NCI-H1092 treated with DMSO at 0.1 percent for 48 hours (cell line): ENCODE measurements around the gene NPLOC4.
"Not testable (repeated sequence)": the region's sequence is repeated elsewhere in the genome, so short reads cannot be mapped to it uniquely, and the experiment has no call there.

Source experiments
- DNase-seq: peaks from one replicate; lab custom pipeline; 2025; lab: John Stamatoyannopoulos, UW

The NPLOC4 gene

GRCh38 chr17:81584771-81585170 lies 52.1 kb downstream of the NPLOC4 start:
- not testable (repeated sequence) for DNase-seq

- no peak for DNase-seq
Observed at GRCh38 chr17:81583589-81584342, 53.1 kb downstream of the NPLOC4 start.

DNA sequence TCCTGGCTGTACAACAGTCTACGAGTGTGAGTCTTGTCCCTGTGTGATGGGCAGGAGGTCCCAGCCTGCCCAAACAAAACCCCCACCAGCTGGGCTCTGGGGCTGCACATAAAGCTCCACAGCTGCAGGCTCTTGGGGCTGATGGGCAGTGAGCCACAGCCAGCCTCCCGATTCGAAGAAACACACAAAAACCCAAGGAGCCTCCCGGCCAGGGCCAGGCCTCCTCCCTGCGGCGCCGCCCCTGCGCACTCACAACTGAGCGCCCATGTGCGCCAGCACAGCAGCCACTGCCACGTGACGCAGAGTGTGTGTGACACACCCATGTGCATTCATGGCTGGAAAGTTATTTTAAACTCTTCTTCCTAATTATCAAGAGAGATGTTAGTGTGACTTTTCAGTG lies 54.2 kb downstream of the NPLOC4 start:
- no peak for DNase-seq

DNA sequence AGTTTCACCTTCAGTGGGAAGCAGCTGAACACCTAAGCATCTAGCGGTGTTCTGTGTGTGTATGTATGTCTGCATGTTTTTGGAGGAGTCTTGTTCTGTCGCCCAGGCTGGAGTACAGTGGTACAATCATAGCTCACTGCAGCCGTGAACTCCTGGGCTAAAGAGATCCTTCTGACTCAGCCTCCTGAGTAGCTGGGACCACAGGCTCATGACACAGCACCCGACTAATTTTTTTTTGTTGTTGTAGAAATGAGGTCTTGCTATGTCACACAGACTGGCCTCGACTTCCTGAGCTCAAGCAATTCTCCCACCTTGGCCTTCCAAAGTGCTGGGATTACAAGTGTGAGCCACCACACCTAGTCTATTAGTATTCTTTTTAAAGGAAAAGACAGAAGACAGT lies 54.6 kb downstream of the NPLOC4 start:
- DNase-seq, result no peak

DNA sequence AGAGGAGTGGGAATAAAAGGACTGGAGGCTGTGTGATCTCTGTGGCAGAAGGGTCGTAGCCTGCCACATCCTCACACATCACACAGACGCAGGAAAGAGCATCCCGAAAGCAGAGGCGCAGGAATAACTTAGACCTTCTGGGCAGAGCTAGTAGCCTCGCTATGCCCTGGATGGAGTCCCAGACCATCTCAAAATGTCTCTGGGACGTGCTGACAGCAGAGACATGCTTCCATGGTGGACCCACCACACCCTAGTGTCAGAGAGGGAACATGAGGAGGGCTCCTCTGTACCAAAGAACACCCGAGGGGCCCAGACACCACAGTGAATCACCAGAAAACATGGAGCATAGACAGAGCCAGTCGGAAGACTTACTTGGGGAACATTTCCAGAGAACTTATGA lies 55.2 kb downstream of the NPLOC4 start:
- no peak for DNase-seq

- DNase-seq, result no peak
Observed at GRCh38 chr17:81580481-81580880, 56.4 kb downstream of the NPLOC4 start.

DNA sequence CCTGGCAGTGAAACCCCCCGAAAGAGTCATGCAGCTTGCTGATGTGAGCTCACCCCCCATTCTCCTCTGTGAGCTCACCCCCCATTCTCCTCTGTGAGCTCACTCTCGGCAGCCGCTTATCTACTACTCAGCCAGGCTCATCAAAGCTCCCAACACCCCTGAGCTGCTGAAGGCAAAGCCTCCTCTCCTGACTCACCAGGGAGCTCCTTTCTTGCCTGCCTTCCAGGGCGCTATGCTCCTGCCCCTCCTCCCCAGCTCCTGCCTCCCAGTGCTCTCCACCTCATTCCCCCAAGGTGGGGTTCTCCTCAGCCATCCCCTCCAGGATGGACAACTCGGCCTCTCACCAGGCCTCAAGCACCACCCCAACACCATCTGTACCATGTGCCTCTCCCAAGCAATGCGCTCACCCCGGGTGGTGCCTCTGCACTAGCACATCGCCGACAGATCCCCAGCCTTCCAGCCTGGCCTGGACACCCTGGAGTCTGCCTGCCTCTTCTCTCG lies 57.0 kb downstream of the NPLOC4 start:
- no peak for DNase-seq

DNA sequence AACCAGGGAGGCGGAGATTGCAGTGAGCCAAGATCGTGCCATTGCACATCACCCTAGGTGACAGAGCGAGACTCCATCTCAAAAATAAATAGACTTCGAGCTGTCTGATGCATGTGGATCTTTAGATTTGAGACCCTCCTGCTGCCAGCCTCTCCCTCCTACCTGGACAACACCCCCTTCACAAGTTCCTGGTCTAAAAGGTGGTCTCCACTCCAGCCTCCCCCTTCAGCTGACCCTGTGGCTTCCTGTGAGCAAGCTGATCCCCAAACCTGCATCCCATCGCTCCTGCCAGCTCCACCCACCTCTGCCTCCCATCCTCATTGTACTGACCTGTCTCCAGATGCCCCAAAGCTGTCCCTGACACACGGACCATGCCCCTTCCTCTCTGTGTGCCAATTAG lies 57.6 kb downstream of the NPLOC4 start:
- DNase-seq, result no peak

- no peak for DNase-seq
Observed at GRCh38 chr17:81578561-81579225, 58.2 kb downstream of the NPLOC4 start.

GRCh38 chr17:81578038-81578441 lies 58.9 kb downstream of the NPLOC4 start:
- DNase-seq, result no peak

DNA sequence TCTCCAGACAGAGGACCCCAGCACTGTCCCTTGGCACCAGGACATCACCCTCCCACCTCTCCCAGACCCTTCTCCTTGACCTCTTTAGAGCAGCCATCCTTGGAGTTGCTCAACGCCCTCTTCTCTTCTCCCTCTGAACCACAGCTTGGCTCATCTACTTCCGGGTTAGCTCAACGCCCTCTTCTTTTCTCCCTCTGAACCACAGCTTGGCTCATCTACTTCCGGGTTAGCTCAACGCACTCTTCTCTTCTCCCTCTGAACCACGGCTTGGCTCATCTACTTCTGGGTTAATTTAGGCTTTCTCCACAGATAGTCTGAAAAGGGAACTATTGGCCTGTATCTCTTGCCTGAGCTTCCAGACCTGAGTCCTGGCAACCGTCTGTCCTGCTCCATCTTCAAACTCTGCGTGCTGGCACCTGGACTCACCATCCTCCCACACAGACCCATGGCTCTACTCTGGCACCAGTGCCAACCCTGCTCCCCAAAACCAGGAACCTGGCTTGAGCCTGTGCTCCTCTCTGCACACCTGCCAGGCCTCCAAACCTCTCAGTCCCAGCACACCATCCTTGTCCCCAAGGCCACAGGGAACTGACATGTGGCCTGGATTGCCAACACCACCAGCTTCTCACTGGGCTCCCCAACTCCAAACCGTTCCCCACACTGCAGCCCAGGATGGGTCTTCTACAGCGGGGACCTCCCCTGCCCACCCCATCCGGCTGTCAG lies 59.5 kb downstream of the NPLOC4 start:
- no peak for DNase-seq

GRCh38 chr17:81576621-81577277 lies 60.2 kb downstream of the NPLOC4 start:
- DNase-seq, result no peak

DNA sequence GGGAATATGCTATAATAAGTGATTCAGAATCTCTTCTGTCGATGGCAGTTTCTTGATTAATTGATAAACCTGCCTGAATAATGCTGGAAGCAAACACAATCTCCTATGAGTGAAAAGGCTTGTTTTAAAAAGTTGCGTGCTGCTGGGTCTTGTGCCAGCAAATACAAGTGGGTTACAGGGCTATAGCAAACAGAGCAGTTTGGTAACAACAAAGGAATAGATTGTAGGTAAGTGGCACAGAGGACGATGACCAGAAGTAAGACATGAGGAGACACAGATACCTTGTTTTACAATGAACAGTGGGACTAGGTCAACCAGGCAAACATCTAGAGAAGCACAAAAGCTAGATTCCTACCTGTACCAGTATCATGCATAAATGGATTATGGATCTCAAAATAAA lies 61.1 kb downstream of the NPLOC4 start:
- DNase-seq, result no peak

DNA sequence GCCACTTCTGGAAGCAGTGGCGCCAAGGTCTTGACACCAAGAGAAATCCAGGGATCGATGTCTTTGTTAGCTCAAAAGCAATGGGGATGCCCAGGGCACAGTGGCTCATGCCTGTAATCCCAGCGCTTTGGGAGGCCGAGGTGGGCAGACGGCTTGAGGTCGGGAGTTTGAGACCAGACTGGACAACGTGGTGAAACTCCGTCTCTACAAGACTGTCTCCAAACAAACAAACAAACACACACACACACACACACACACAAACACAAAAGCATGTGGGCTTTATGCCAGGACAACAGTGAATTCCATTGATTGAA lies 62.3 kb downstream of the NPLOC4 start:
- DNase-seq, result no peak

- no peak for DNase-seq
Observed at GRCh38 chr17:81573794-81574642, 62.9 kb downstream of the NPLOC4 start.

- DNase-seq, result peak; percentile 36
Observed at GRCh38 chr17:81572563-81573168, 64.2 kb downstream of the NPLOC4 start.

- DNase-seq, result no peak
Observed at GRCh38 chr17:81570964-81571363, 65.9 kb downstream of the NPLOC4 start.

DNA sequence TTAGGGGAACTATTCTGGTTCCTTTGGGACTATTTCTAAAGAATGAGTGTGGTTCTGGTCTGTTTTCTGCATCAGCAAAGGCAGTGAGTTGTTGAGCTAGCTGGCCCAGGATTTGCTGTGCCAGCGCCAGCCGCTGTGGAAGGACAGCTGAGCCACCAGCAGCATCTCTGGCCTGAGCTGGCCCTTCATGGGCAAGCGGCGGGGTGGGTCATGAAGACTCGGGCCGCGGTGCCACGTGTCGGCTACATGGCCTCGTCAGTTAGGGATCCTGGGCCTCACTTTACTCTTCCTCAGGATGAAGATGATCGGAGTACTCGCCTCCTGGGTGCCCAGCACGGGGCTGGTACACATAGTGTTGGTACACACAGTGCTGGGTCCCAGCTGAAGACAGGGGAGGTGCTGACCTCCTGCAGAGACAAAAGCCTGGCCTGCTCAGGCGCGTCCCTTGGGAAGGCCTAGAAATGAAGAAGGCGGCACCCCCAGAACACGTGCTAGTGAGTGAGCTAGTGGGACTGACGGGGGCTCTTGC lies 66.9 kb downstream of the NPLOC4 start:
- DNase-seq, result no peak

- DNase-seq, result no peak
Observed at GRCh38 chr17:81568416-81568815, 68.5 kb downstream of the NPLOC4 start.

GRCh38 chr17:81567191-81567590 lies 69.7 kb downstream of the NPLOC4 start:
- no peak for DNase-seq
